HG03565 (cell line): ENCODE data around the gene ZFPL1.

Source experiments
- ATAC-seq: cut with Tn5 transposase; IDR thresholded peaks from one replicate; pipeline ENCODE4 v1.9.1; 2021; ENCODE audit warnings: mild to moderate bottlenecking, moderate library complexity; ENCODE audit not compliant: unreplicated experiment

The ZFPL1 gene

GRCh38 chr11:65059959-65060824 lies 23.8 kb upstream of the ZFPL1 start:
- no peak for ATAC-seq

- ATAC-seq = no peak
These were observed 23.1 kb upstream of the ZFPL1 start for GRCh38 chr11:65060913-65061408.

GRCh38 chr11:65063532-65063931 lies 20.5 kb upstream of the ZFPL1 start:
- ATAC-seq = no peak

- ATAC-seq = no peak
These were observed 19.2 kb upstream of the ZFPL1 start for GRCh38 chr11:65064847-65065240.

GRCh38 chr11:65065851-65066250 lies 18.2 kb upstream of the ZFPL1 start:
- no peak for ATAC-seq

GRCh38 chr11:65066315-65066714 lies 17.7 kb upstream of the ZFPL1 start:
- ATAC-seq = no peak

DNA sequence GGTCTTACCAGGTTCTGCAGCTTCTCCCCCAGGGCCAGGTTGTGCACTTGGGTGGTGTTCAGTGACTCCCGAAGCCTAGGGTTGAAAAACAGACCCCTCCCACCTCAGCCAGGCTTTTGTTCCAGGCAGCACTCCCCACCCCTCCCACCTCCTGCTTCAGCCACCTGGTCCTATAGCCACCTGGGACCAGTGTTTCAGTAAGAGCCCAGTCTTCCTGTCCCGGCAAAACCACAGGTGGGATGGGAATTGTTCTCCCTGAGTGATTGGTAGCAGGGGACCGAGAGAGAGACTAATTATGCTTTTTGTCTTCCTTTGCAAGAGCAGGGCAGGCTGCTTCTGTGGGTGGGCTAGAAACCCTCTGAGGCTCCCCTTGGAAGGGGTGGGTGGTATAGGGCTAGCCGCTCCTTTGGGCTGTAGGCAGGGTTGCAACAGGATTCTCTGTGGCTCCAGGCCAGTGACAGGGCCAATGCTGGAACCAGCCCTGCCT lies 17.2 kb upstream of the ZFPL1 start:
- no peak for ATAC-seq

GRCh38 chr11:65067446-65067845 lies 16.6 kb upstream of the ZFPL1 start:
- no peak for ATAC-seq

DNA sequence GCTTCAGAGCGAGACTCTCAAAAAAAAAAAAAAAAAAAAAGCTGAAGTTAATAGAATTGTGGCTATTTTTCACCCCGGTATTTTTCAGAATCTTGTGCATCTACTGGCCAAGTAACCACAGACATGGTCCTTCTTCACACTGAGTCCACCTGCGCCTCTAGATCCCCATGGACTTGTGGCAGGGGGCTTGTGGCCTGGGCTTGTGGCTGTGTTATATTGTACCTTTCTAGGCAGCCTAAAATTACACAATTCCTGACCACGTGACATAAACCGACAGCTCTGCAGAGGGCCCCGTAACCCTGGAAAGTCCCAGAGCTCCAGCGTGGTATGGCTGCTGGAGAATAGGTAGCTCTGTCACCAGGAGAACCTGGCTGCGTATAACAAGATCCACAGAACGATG lies 14.8 kb upstream of the ZFPL1 start:
- no peak for ATAC-seq

DNA sequence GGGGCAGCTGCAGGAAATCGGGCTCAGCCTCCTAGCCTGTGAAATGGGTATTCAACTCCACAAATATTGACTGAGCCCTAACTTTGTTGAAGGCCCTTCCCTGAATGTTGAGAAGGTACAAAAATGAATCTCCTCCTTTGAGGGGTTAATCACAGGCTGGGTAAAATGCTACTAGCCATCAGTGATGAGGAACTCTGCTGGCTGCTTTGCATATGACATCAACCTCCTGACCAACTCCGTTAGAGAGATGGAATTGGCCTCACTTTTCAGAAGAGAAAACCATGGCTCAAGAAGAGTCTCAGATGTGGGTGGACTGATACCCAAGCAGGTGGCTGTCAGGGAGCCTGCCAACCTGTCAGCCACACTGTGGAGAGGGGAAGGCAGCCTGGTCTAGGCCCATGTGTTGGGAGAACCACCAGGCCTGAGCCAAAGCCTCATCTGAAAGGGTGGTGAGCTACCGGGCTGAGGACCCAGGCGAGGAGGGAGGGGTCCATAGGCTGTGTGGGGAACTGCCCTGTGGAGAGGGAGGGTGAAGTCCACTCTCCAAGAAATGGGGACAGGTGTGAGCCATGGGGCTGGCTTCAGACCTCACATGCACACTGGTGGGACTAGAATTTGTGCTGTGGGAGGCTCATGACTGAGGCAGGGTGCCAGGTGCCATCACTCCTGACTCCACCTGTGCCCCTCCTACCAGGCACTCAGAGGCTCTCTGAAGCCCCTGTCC lies 12.0 kb upstream of the ZFPL1 start:
- ATAC-seq = no peak

GRCh38 chr11:65072631-65072966 lies 11.4 kb upstream of the ZFPL1 start:
- ATAC-seq = no peak

DNA sequence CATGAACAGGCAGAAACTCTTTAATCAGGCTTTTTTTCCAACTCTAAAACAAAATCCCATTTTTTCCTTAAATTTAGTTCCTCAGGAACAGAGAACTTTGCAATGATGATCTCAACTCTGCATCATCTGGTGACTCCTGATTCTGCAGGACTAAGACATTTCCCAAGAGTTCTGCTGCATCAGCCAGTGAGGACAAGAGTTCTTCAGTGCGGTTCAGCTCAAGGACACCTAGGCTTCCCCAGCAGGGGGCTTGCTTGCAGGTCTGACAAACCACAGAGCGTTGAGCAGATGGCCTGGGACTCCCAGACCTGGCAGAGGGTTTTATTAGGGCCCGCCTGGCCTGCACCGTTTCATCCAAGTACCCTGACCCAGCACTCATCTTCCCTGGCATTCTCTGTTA lies 6.6 kb upstream of the ZFPL1 start:
- ATAC-seq = no peak

DNA sequence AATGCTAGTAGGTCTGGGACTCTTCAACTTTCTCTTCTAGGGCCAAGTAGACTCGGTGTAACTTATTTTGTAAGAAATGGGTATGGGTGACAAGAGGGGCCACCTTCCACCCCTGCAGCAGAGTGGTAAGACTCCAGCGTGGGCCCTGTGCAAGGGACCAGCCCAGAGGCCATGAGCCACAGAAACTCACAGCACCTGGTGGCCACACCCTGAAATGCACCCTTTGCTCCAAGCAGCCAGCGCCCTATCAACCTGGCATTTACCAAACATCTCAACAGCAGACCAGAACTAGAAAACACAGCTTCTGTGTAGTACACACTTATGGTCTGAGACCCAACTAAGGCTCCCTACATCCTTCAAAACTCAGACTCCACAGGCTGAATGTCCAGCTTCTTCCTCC lies 5.9 kb upstream of the ZFPL1 start:
- ATAC-seq = no peak

- ATAC-seq = no peak
These were observed 5.2 kb upstream of the ZFPL1 start for GRCh38 chr11:65078786-65079342.

GRCh38 chr11:65083134-65083833 lies 738 bp upstream of the ZFPL1 start:
- ATAC-seq = peak; percentile 12

DNA sequence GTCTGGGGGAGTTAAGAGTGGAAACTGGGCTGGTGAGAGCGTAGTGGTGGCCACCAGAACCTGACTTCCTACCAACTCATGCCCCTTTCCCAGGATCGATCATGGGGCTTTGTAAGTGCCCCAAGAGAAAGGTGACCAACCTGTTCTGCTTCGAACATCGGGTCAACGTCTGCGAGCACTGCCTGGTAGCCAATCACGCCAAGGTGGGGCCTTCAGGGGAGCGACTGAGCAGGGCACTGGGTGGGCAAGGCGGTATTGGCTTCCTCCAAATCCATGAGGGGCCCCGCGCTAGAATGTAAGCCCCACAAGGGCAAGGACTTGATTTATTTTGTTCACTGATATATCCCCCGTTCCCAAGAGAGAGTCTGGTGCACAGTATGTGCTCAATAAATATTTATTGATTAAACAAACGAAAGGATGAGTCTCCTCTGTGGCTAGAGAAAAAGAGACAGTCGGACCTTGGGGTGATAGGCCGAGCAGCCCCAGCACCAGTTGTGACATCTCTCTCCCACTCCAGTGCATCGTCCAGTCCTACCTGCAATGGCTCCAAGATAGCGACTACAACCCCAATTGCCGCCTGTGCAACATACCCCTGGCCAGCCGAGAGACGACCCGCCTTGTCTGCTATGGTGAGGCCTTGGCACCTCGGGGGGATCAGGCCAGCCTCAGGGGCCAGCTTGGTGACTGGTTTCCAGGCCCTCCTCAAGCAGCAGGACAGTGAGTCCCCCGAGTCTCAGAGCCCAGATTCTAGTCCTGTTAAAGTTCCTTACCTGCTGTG lies 765 bp downstream of the ZFPL1 start:
- ATAC-seq = no peak

GRCh38 chr11:65085446-65085845 lies 1.4 kb downstream of the ZFPL1 start:
- no peak for ATAC-seq

DNA sequence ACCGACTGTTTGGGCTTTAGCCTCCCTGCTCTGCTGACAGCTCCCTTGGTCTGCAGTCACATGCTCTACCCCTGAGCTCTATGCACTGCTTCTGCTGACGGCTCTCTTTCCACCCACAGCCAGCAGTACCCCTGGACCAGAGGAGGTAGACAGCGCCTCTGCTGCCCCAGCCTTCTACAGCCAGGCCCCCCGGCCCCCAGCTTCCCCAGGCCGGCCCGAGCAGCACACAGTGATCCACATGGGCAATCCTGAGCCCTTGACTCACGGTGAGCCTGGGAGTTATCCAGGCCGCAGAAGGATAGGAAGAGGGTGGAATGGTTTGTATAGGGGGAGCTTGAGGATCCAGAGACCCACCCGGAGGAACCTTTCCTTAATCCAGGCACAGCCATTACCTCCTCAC lies 2.8 kb downstream of the ZFPL1 start:
- no peak for ATAC-seq

GRCh38 chr11:65087216-65087615 lies 3.2 kb downstream of the ZFPL1 start:
- no peak for ATAC-seq

DNA sequence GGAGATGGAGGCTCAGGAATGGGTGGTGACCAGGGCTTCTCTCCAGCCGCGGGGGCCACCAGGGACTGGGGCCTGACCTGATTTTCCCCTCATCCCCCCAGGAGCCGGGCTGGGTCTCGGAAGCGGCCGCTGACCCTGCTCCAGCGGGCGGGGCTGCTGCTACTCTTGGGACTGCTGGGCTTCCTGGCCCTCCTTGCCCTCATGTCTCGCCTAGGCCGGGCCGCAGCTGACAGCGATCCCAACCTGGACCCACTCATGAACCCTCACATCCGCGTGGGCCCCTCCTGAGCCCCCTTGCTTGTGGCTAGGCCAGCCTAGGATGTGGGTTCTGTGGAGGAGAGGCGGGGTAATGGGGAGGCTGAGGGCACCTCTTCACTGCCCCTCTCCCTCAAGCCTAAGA lies 3.8 kb downstream of the ZFPL1 start:
- ATAC-seq = no peak
